ENCODE results near the gene PRPF19. TPM values are rescaled to one million over a fixed set of nuclear protein-coding genes. Genes with fewer than 3 reads are reported as not detected.

Gene PRPF19
- total RNA-seq, 1 donor from 2014 or later, result 111 TPM

GRCh38 chr11:60876168-60876485 lies 30.3 kb downstream of the PRPF19 start:
- Mint-ChIP-seq H3K9me3 (ENCODE audit: low read depth) (no peaks in the 10 kb centered on the region), H3K27me3 (no peaks in the 10 kb centered on the region), H3K27ac (no peak overlapping the region), H3K36me3 (ENCODE audit: insufficient read depth) (peaks cover 4% of the 10 kb centered on the region), H3K4me3 (ENCODE audit: low read depth) (no peak overlapping the region), H3K4me1 (ENCODE audit: low read depth) (peaks cover 5% of the 10 kb centered on the region)
- no peak for DNase-seq (ENCODE audit: low spot score, unreplicated experiment)
- no peak for TF ChIP-seq CTCF (IDR thresholded peaks at IDR 0.05; ENCODE audit: unreplicated experiment)

- H3K9me3 Mint-ChIP-seq (ENCODE audit: low read depth), result no peaks in the 10 kb centered on the region
- H3K27me3 Mint-ChIP-seq, result no peaks in the 10 kb centered on the region
- no peaks in the 10 kb centered on the region for H3K4me1 Mint-ChIP-seq (ENCODE audit: low read depth)
- H3K36me3 Mint-ChIP-seq (ENCODE audit: insufficient read depth), result peaks cover 2% of the 10 kb centered on the region
- no peak overlapping the region for H3K4me3 Mint-ChIP-seq (ENCODE audit: low read depth)
- no peak for TF ChIP-seq CTCF (IDR thresholded peaks at IDR 0.05; ENCODE audit: unreplicated experiment)
- DNase-seq (ENCODE audit: low spot score, unreplicated experiment), result no peak
- no peak overlapping the region for H3K27ac Mint-ChIP-seq
Observed at GRCh38 chr11:60875366-60876167, 30.8 kb downstream of the PRPF19 start.

GRCh38 chr11:60874421-60875365 lies 31.7 kb downstream of the PRPF19 start:
- DNase-seq (ENCODE audit: low spot score, unreplicated experiment), result no peak
- no peak for TF ChIP-seq CTCF (IDR thresholded peaks at IDR 0.05; ENCODE audit: unreplicated experiment)
- no peak overlapping the region for H3K4me3 Mint-ChIP-seq (ENCODE audit: low read depth)
- H3K36me3 Mint-ChIP-seq (ENCODE audit: insufficient read depth), result peaks cover 2% of the 10 kb centered on the region
- H3K9me3 Mint-ChIP-seq (ENCODE audit: low read depth), result no peaks in the 10 kb centered on the region
- H3K27me3 Mint-ChIP-seq, result no peaks in the 10 kb centered on the region
- no peak overlapping the region for H3K27ac Mint-ChIP-seq
- no peaks in the 10 kb centered on the region for H3K4me1 Mint-ChIP-seq (ENCODE audit: low read depth)

- no peak for DNase-seq (ENCODE audit: low spot score, unreplicated experiment)
- no peak overlapping the region for H3K27ac Mint-ChIP-seq
- TF ChIP-seq CTCF (IDR thresholded peaks at IDR 0.05; ENCODE audit: unreplicated experiment), result no peak
- no peaks in the 10 kb centered on the region for H3K27me3 Mint-ChIP-seq
- H3K4me3 Mint-ChIP-seq (ENCODE audit: low read depth), result no peak overlapping the region
- peaks cover 2% of the 10 kb centered on the region for H3K36me3 Mint-ChIP-seq (ENCODE audit: insufficient read depth)
- H3K4me1 Mint-ChIP-seq (ENCODE audit: low read depth), result no peaks in the 10 kb centered on the region
- H3K9me3 Mint-ChIP-seq (ENCODE audit: low read depth), result no peaks in the 10 kb centered on the region
Observed at GRCh38 chr11:60873533-60873932, 32.9 kb downstream of the PRPF19 start.

- Mint-ChIP-seq H3K36me3 (ENCODE audit: insufficient read depth) (peaks cover 2% of the 10 kb centered on the region), H3K27me3 (no peaks in the 10 kb centered on the region), H3K4me1 (ENCODE audit: low read depth) (no peaks in the 10 kb centered on the region), H3K27ac (no peak overlapping the region), H3K9me3 (ENCODE audit: low read depth) (no peaks in the 10 kb centered on the region), H3K4me3 (ENCODE audit: low read depth) (no peak overlapping the region)
- DNase-seq (ENCODE audit: low spot score, unreplicated experiment), result no peak
- TF ChIP-seq CTCF (IDR thresholded peaks at IDR 0.05; ENCODE audit: unreplicated experiment), result no peak
Observed at GRCh38 chr11:60872961-60873524, 33.3 kb downstream of the PRPF19 start.

Data from progenitor cell of endocrine pancreas (in vitro differentiated cells).